ENCODE data around the gene OPRD1. TPM values are rescaled to one million over a fixed set of nuclear protein-coding genes. Genes with fewer than 3 reads are reported as not detected.
"Not testable (repeated sequence)": the region's sequence is repeated elsewhere in the genome, so short reads cannot be mapped to it uniquely, and the experiment has no call there.

Gene OPRD1
- not detected in 2 replicates for total RNA-seq

- intact Hi-C loops (cut with micrococcal nuclease) = no loop called here
Measured at GRCh38 chr1:28811766-28812668, at the start of gene OPRD1. Gene OPRD1, plus strand, starts transcription at chr1:28812170. Its CDS starts 214 bp downstream, at chr1:28812384.

GRCh38 chr1:28766532-28767183 is 45.3 kb upstream of the OPRD1 start:
- intact Hi-C loops (cut with micrococcal nuclease) = no loop called here

- intact Hi-C loops (cut with micrococcal nuclease) = no loop called here
Measured at GRCh38 chr1:28770601-28771165, 41.3 kb upstream of the OPRD1 start.

- intact Hi-C loops (cut with micrococcal nuclease) = not testable (repeated sequence)
Measured at GRCh38 chr1:28771921-28772320, 40.0 kb upstream of the OPRD1 start.

GRCh38 chr1:28773105-28773504 is 38.9 kb upstream of the OPRD1 start:
- intact Hi-C loops (cut with micrococcal nuclease) = no loop called here

- intact Hi-C loops (cut with micrococcal nuclease) = no loop called here
Measured at GRCh38 chr1:28775121-28775942, 36.6 kb upstream of the OPRD1 start.

- intact Hi-C loops (cut with micrococcal nuclease) = no loop called here
Measured at GRCh38 chr1:28776341-28776740, 35.6 kb upstream of the OPRD1 start.

- intact Hi-C loops (cut with micrococcal nuclease) = no loop called here
Measured at GRCh38 chr1:28778021-28778420, 33.9 kb upstream of the OPRD1 start.

GRCh38 chr1:28779751-28780408 is 32.1 kb upstream of the OPRD1 start:
- intact Hi-C loops (cut with micrococcal nuclease) = no loop called here

GRCh38 chr1:28781305-28781704 is 30.7 kb upstream of the OPRD1 start:
- intact Hi-C loops (cut with micrococcal nuclease) = no loop called here

- intact Hi-C loops (cut with micrococcal nuclease) = no loop called here
Measured at GRCh38 chr1:28782011-28782410, 30.0 kb upstream of the OPRD1 start.

GRCh38 chr1:28783363-28783762 is 28.6 kb upstream of the OPRD1 start:
- intact Hi-C loops (cut with micrococcal nuclease) = no loop called here

GRCh38 chr1:28789412-28789811 is 22.6 kb upstream of the OPRD1 start:
- intact Hi-C loops (cut with micrococcal nuclease) = loop anchor here (5.0 kb wide), 1 partner anchor 413 kb away; no protein-coding TSS in a partner anchor

- intact Hi-C loops (cut with micrococcal nuclease) = loop anchor here (5.0 kb wide), 1 partner anchor 412 kb away; no protein-coding TSS in a partner anchor
Measured at GRCh38 chr1:28789816-28790215, 22.2 kb upstream of the OPRD1 start.

- intact Hi-C loops (cut with micrococcal nuclease) = no loop called here
Measured at GRCh38 chr1:28790377-28791035, 21.5 kb upstream of the OPRD1 start.

GRCh38 chr1:28791929-28792328 is 20.0 kb upstream of the OPRD1 start:
- intact Hi-C loops (cut with micrococcal nuclease) = not testable (repeated sequence)

- intact Hi-C loops (cut with micrococcal nuclease) = no loop called here
Measured at GRCh38 chr1:28792644-28793121, 19.3 kb upstream of the OPRD1 start.

GRCh38 chr1:28794582-28794981 is 17.4 kb upstream of the OPRD1 start:
- intact Hi-C loops (cut with micrococcal nuclease) = not testable (repeated sequence)

- intact Hi-C loops (cut with micrococcal nuclease) = no loop called here
Measured at GRCh38 chr1:28796352-28797211, 15.4 kb upstream of the OPRD1 start.
